GM12878 (cell line): ENCODE data around the gene TCEA2. TPM values are rescaled to one million over a fixed set of nuclear protein-coding genes. Genes with fewer than 3 reads are reported as not detected.

Source experiments
- ATAC-seq: fragments of 200-7000 bp; cut with Tn5 transposase; 3 replicates; pipeline ENCODE4 v1.9.1; 2020; ENCODE audit warnings: mild to moderate bottlenecking, moderate library complexity
- BruUV-seq: library from RNA; stranded (reverse); fragments of 400-500 nt; replicated peaks from 2 replicates; lab custom pipeline; 2021; lab: Mats Ljungman, UMichigan
- CTCF ChIA-PET: fragments of 300-600 bp; sonication (Branson Sonifier 250); formaldehyde crosslinking; extraction: SDS; loops from one replicate; lab custom pipeline; 2021; ENCODE audit warnings: inconsistent platforms; lab: Yijun Ruan, JAX
- POLR2A ChIA-PET: fragments of 350-600 bp; formaldehyde crosslinking; extraction: SDS; loops from one replicate; lab custom pipeline; 2021; ENCODE audit warnings: inconsistent platforms; lab: Charles Lee
- RAD21 ChIA-PET: fragments of 300-600 bp; sonication (Branson Sonifier 250); formaldehyde crosslinking; loops from one replicate; lab custom pipeline; 2023; ENCODE audit warnings: antibody characterized with exemption; ENCODE audit not compliant: unreplicated experiment; lab: Charles Lee
- SMC1A ChIA-PET: fragments of 300-600 bp; sonication (Branson Sonifier 250); formaldehyde crosslinking; loops from one replicate; lab custom pipeline; 2023; ENCODE audit not compliant: unreplicated experiment, uncharacterized antibody; lab: Charles Lee
- DNase-seq: peaks from one replicate; pipeline ENCODE4 v3.0.0-alpha.2; 2011; ENCODE audit warnings: low read depth, low spot score
- FAIRE-seq: peaks from 3 replicates; lab custom pipeline; 2011; peaks lifted over from hg19 to GRCh38; lab: Jason Lieb, UNC
- H2AFZ ChIP-seq: 2 replicates; pipeline ENCODE4 v1.6.0; 2011; ENCODE audit warnings: low read depth, low read length, control low read depth; ENCODE audit not compliant: control insufficient read depth
- H3K27ac ChIP-seq: 2 replicates; pipeline ENCODE4 v1.5.1; 2011; ENCODE audit warnings: control low read depth; ENCODE audit not compliant: control insufficient read depth, insufficient read depth
- H3K27me3 ChIP-seq, 2 experiments: replicated peaks in 1 of 2; 2 replicates each; pipeline versions ENCODE4 v1.6.0 to v1.6.1; 2011; ENCODE audit warnings: low read length in 1 of 2; ENCODE audit not compliant: control insufficient read depth in 2 of 2, insufficient read depth in 2 of 2
- H3K36me3 ChIP-seq, 2 experiments: 2 replicates each; pipeline ENCODE4 v1.5.1; 2011; ENCODE audit warnings: low read length in 1 of 2; ENCODE audit not compliant: control insufficient read depth in 2 of 2, insufficient read depth in 2 of 2
- H3K4me1 ChIP-seq: 2 replicates; pipeline ENCODE4 v1.6.1; 2011; ENCODE audit warnings: mild to moderate bottlenecking, low read length, moderate library complexity, mixed read lengths; ENCODE audit not compliant: control insufficient read depth, insufficient read depth
- H3K4me2 ChIP-seq: 2 replicates; pipeline ENCODE4 v1.6.0; 2011; ENCODE audit warnings: control low read depth; ENCODE audit not compliant: control insufficient read depth, insufficient read depth
- H3K4me3 ChIP-seq: fragments of 200-600 bp; sonication (generic); 2 replicates; pipeline ENCODE4 v1.5.1; 2016
- H3K79me2 ChIP-seq: 2 replicates; pipeline ENCODE4 v1.6.0; 2011; ENCODE audit warnings: low read length; ENCODE audit not compliant: control insufficient read depth, insufficient read depth
- H3K9ac ChIP-seq: 2 replicates; pipeline ENCODE4 v1.8.0; 2011; ENCODE audit warnings: low read length, control low read depth, mixed read lengths; ENCODE audit not compliant: control insufficient read depth, insufficient read depth
- H3K9me3 ChIP-seq: replicated peaks from 3 replicates; pipeline ENCODE4 v1.5.1; 2011; ENCODE audit warnings: mild to moderate bottlenecking, low read length; ENCODE audit not compliant: control insufficient read depth, insufficient read depth
- H4K20me1 ChIP-seq: 2 replicates; pipeline ENCODE4 v1.6.0; 2011; ENCODE audit not compliant: control insufficient read depth, insufficient read depth
- BCL11A ChIP-seq: IDR thresholded peaks from 2 replicates; pipeline ENCODE4 v1.6.1; 2011; ENCODE audit warnings: low read depth, low read length
- MLLT1 ChIP-seq: fragments of 450-650 bp; IDR thresholded peaks from 2 replicates; pipeline ENCODE4 v1.6.1; 2016; ENCODE audit warnings: mild to moderate bottlenecking
- NBN ChIP-seq: fragments of 450-650 bp; IDR thresholded peaks from 2 replicates; pipeline ENCODE4 v1.6.1; 2016
- POLR2A ChIP-seq: IDR thresholded peaks from 2 replicates; pipeline ENCODE4 v1.6.1; 2011; ENCODE audit warnings: low read depth, mild to moderate bottlenecking, low read length
- SP1 ChIP-seq: IDR thresholded peaks from one replicate; pipeline ENCODE4 v1.6.1; 2011; ENCODE audit warnings: low read depth, low read length
- WGBS: methylation state at CpG from one replicate; pipeline ENCODE4 v1.1.6; 2016; ENCODE audit warnings: low lambda C conversion rate; ENCODE audit not compliant: insufficient replicate concordance, insufficient coverage; ENCODE audit errors: missing lambda C conversion rate; 5-methylcytosine and 5-hydroxymethylcytosine counted together
- in situ Hi-C: fragments of 300-500 bp; cut with MboI; formaldehyde crosslinking; loops from 9 replicates; pipeline ENCODE4 v1.14.3; 2018; ENCODE audit warnings: mixed read lengths
- intact Hi-C: fragments of 100-400 bp; cut with micrococcal nuclease; formaldehyde crosslinking; loops from one replicate; pipeline ENCODE4 v1.14.2; 2022; ENCODE audit not compliant: unreplicated experiment
- polyA plus RNA-seq, 11 experiments: library from polyadenylated mRNA; depleted of rRNA in 4 of 11; unstranded in 6 of 11; stranded (reverse) in 5 of 11; fragments of >200 nt; fragmentation: Nextera tagmentation in 4 of 11; fragmentation: Illumina TruSeq in 1 of 11; extraction: Ambion mirVana in 4 of 11; extraction: Trizol in 1 of 11; gene quantifications; 1 replicate in 1 of 11; 2 replicates in 10 of 11; pipeline versions ENCODE4 v1.2.1 to v1.2.3, GENCODE V29; 2011 to 2016; ENCODE audit warnings: inconsistent platforms in 2 of 11, missing spikeins in 2 of 11, low read depth in 1 of 11
- total RNA-seq, 4 experiments: library from RNA; depleted of rRNA in 3 of 4; stranded (reverse); fragments of >200 nt in 3 of 4; fragmentation: Illumina TruSeq in 1 of 4; extraction: Trizol in 1 of 4; gene quantifications; 2 replicates each; pipeline versions ENCODE4 v1.2.1 to v1.2.3, GENCODE V29; 2013 to 2021

The TCEA2 gene
- total and polyA plus RNA-seq, 10 of the 15 experiments (the other 5 are each of a cell fraction or from before 2014, with no cell fraction given) = 3.4 to 42.5 (median 13.3) TPM

GRCh38 chr20:64077541-64077875 is 14.5 kb downstream of the TCEA2 start:
- Histone ChIP-seq H3K79me2 (peaks cover 30% of the 10 kb centered on the region), H3K4me3 (peak overlapping the region; percentile 83), H3K27ac (peak overlapping the region; percentile 85), H3K27me3 (no peaks in the 10 kb centered on the region), H3K4me1 (peaks cover 19% of the 10 kb centered on the region; the same call in 1 of the 2 replicates), H4K20me1 (no peaks in the 10 kb centered on the region), H3K9ac (peak overlapping the region; percentile 91), H3K4me2 (peak overlapping the region; percentile 97), H3K36me3 (peaks cover under 1 to 18% of the 10 kb centered on the region in 2 experiments), H2AFZ (no peak overlapping the region), H3K9me3 (no peaks in the 10 kb centered on the region)
- ChIA-PET CTCF (interaction anchor here (0.6 to 3.9 kb wide), 10 partner anchors 8 to 455 kb away, joined by 3 to 22 read pairs (median 6); no protein-coding TSS in a partner anchor), RAD21 (interaction anchor here (0.7 to 3.0 kb wide), 6 partner anchors 15 to 540 kb away, joined by 3 to 10 read pairs (median 7); partner anchors contain the start of genes PTK6, SAMD10 and TCEA2), SMC1A (interaction anchor here (1.0 to 2.8 kb wide), 5 partner anchors 11 to 38 kb away, joined by 3 to 10 read pairs (median 7); partner anchors contain the start of gene TCEA2), POLR2A (interaction anchor here (0.8 to 3.5 kb wide), 7 partner anchors 13 to 97 kb away, joined by 4 to 14 read pairs (median 10); partner anchors contain the start of genes C20orf204, PRPF6 and SAMD10)
- 2% methylated on average over 7 of the region's 7 CpGs for WGBS
- in situ Hi-C loops (no loop called here), intact Hi-C loops (no loop called here)
- ATAC-seq (peak; percentile 5; the same call in 2 of the 3 replicates), FAIRE-seq (peak; percentile 75), DNase-seq (no peak)
- BruUV-seq = no TSS peak
- TF ChIP-seq NBN (0 out of 2 replicates have a peak, but pooled peaks have one; percentile 2), MLLT1 (no peak), SP1 (no peak), POLR2A (0 out of 2 replicates have a peak, but pooled peaks have one; percentile 10), BCL11A (no peak)
